Smooth muscle cell (in vitro differentiated cells): ENCODE results near the gene PIGH. TPM values are rescaled to one million over a fixed set of nuclear protein-coding genes. Genes with fewer than 3 reads are reported as not detected.

Experiments
- DNase-seq: peaks from one replicate; lab custom pipeline; 2025; ENCODE audit not compliant: unreplicated experiment; lab: John Stamatoyannopoulos, UW
- H2AFZ ChIP-seq: fragments of 200-600 bp; sonication (generic); 2 replicates; pipeline ENCODE4 v1.6.0; 2016; ENCODE audit warnings: antibody characterized with exemption, low read depth, mild to moderate bottlenecking
- H3F3A ChIP-seq: fragments of 200-600 bp; sonication (generic); 2 replicates; pipeline ENCODE4 v1.6.0; 2017; ENCODE audit warnings: antibody characterized with exemption, low read depth
- H3K27ac ChIP-seq: fragments of 200-600 bp; sonication (generic); 2 replicates; pipeline ENCODE4 v1.5.1; 2016; ENCODE audit warnings: low read depth, mild to moderate bottlenecking
- H3K27me3 ChIP-seq: fragments of 200-600 bp; sonication (generic); 2 replicates; pipeline ENCODE4 v1.6.1; 2016; ENCODE audit warnings: low read depth, mild to moderate bottlenecking
- H3K36me3 ChIP-seq: fragments of 200-600 bp; sonication (generic); 2 replicates; pipeline ENCODE4 v1.5.1; 2016; ENCODE audit warnings: low read depth
- H3K4me1 ChIP-seq: fragments of 200-600 bp; sonication (generic); 2 replicates; pipeline ENCODE4 v1.5.1; 2016; ENCODE audit warnings: low read depth
- H3K4me2 ChIP-seq: fragments of 200-600 bp; sonication (generic); 2 replicates; pipeline ENCODE4 v1.6.0; 2016; ENCODE audit warnings: mild to moderate bottlenecking
- H3K4me3 ChIP-seq: fragments of 200-600 bp; sonication (generic); 2 replicates; pipeline ENCODE4 v1.5.1; 2016; ENCODE audit warnings: mild to moderate bottlenecking
- H3K79me2 ChIP-seq: fragments of 200-600 bp; sonication (generic); 2 replicates; pipeline ENCODE4 v1.6.0; 2016; ENCODE audit warnings: low read depth, mild to moderate bottlenecking
- H3K9ac ChIP-seq: fragments of 200-600 bp; sonication (generic); 2 replicates; pipeline ENCODE4 v1.6.0; 2016; ENCODE audit warnings: low read depth
- H3K9me3 ChIP-seq: fragments of 200-600 bp; sonication (generic); replicated peaks from 2 replicates; pipeline ENCODE4 v1.5.1; 2016; ENCODE audit warnings: low read depth
- H4K20me1 ChIP-seq: fragments of 200-600 bp; sonication (generic); 2 replicates; pipeline ENCODE4 v1.6.0; 2016; ENCODE audit warnings: low read depth
- WGBS: methylation state at CpG from one replicate; pipeline ENCODE4 v1.1.7; 2016; ENCODE audit warnings: low lambda C conversion rate; 5-methylcytosine and 5-hydroxymethylcytosine counted together
- polyA plus RNA-seq: library from polyadenylated mRNA; unstranded; fragments of >200 nt; fragmentation: Nextera tagmentation; extraction: Ambion mirVana; gene quantifications from 2 replicates; pipeline ENCODE4 v1.2.1, GENCODE V29; 2016
- total RNA-seq: library from RNA; depleted of rRNA; stranded (reverse); fragments of >200 nt; gene quantifications from 2 replicates; pipeline ENCODE4 v1.2.3, GENCODE V29; 2014
- TF ChIP-seq, protein P1 (sequence below): fragments of 200-600 bp; sonication (generic); IDR thresholded peaks from 2 replicates; pipeline ENCODE4 v1.5.1; 2017; ENCODE audit warnings: borderline replicate concordance, mild to moderate bottlenecking, antibody characterized with exemption; ENCODE audit not compliant: insufficient read depth, poor library complexity, severe bottlenecking

Gene PIGH
- total and polyA plus RNA-seq, 2 experiments from 2014 or later = 15.5 to 20.6 TPM

DNA sequence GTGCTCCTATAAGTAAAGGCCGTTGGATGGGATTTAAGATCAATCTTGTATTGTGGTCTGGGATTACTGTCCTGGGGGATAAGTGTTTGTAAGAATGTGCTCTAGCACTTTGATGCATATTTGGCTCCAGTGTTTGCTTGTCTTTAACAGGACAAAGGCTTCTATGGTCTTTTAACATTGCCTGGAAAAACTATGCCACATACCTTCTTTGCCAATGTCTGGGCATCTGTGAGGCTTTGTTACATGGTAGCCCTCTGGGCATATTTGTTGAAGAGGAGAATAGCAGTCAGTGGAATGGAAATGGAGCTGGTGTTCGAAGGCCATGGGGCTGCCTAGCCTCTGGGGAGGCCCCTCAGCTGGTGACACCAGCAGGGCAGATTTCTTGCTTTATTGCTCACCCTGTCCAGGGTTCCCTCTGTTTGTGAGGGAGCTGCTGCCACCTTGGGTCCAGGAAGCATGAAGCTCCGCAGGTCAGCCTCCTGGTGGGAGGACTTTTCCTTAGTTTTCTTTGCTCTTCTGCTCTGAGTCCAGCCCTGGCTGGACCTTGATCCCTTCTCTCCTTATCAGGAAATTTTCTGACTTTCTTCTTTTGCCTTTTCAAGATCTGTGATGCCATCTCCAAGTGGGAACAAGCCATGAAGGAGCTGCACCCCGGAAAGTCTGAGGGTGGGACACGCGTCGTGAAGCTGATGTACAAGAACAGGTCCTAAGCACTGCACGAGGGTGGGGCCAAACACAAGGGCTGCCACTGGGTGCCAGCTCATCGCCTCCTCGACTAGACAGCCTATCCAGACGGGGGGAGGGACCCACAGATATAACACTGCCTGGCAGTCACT is 19.5 kb downstream of the PIGH start:
- H3K4me2 ChIP-seq = no peak overlapping the region
- no peak overlapping the region for H3K27ac ChIP-seq
- H4K20me1 ChIP-seq = no peaks in the 10 kb centered on the region
- DNase-seq = no peak
- H3K9ac ChIP-seq = no peak overlapping the region
- H3K9me3 ChIP-seq = no peaks in the 10 kb centered on the region
- WGBS = 90% methylated on average over 9 of the region's 11 CpGs
- H3K79me2 ChIP-seq = no peaks in the 10 kb centered on the region
- TF ChIP-seq, protein P1, sequence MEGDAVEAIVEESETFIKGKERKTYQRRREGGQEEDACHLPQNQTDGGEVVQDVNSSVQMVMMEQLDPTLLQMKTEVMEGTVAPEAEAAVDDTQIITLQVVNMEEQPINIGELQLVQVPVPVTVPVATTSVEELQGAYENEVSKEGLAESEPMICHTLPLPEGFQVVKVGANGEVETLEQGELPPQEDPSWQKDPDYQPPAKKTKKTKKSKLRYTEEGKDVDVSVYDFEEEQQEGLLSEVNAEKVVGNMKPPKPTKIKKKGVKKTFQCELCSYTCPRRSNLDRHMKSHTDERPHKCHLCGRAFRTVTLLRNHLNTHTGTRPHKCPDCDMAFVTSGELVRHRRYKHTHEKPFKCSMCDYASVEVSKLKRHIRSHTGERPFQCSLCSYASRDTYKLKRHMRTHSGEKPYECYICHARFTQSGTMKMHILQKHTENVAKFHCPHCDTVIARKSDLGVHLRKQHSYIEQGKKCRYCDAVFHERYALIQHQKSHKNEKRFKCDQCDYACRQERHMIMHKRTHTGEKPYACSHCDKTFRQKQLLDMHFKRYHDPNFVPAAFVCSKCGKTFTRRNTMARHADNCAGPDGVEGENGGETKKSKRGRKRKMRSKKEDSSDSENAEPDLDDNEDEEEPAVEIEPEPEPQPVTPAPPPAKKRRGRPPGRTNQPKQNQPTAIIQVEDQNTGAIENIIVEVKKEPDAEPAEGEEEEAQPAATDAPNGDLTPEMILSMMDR = no peak
- no peaks in the 10 kb centered on the region for H3F3A ChIP-seq
- no peak overlapping the region for H3K4me3 ChIP-seq
- no peaks in the 10 kb centered on the region for H3K27me3 ChIP-seq
- no peaks in the 10 kb centered on the region for H3K36me3 ChIP-seq
- no peak overlapping the region for H2AFZ ChIP-seq
- H3K4me1 ChIP-seq = no peaks in the 10 kb centered on the region

- H3K4me2 ChIP-seq = no peak overlapping the region
- no peaks in the 10 kb centered on the region for H3K9me3 ChIP-seq
- no peaks in the 10 kb centered on the region for H3K36me3 ChIP-seq
- no peak overlapping the region for H3K4me3 ChIP-seq
- no peak overlapping the region for H2AFZ ChIP-seq
- TF ChIP-seq, protein P1 = no peak
- no peak overlapping the region for H3K9ac ChIP-seq
- no peaks in the 10 kb centered on the region for H4K20me1 ChIP-seq
- H3K27me3 ChIP-seq = no peaks in the 10 kb centered on the region
- H3K79me2 ChIP-seq = no peaks in the 10 kb centered on the region
- 94% methylated on average over 7 of the region's 7 CpGs for WGBS
- DNase-seq = no peak
- H3K27ac ChIP-seq = no peak overlapping the region
- no peaks in the 10 kb centered on the region for H3F3A ChIP-seq
- H3K4me1 ChIP-seq = no peaks in the 10 kb centered on the region
Measured at GRCh38 chr14:67579636-67580035, 20.4 kb downstream of the PIGH start.

- Histone ChIP-seq H3K27ac (no peak overlapping the region), H4K20me1 (no peaks in the 10 kb centered on the region), H3K4me3 (no peak overlapping the region), H3K27me3 (no peaks in the 10 kb centered on the region), H3K9ac (no peak overlapping the region), H3K4me2 (no peak overlapping the region), H3K36me3 (no peaks in the 10 kb centered on the region), H3K9me3 (no peaks in the 10 kb centered on the region), H3K79me2 (no peaks in the 10 kb centered on the region), H3K4me1 (no peaks in the 10 kb centered on the region), H3F3A (no peaks in the 10 kb centered on the region), H2AFZ (no peak overlapping the region)
- TF ChIP-seq, protein P1 = no peak
- 89% methylated on average over 15 of the region's 15 CpGs for WGBS
- no peak for DNase-seq
Measured at GRCh38 chr14:67579040-67579439, 21.0 kb downstream of the PIGH start.
